Measurements from ENCODE around the gene WDR38.

DNA sequence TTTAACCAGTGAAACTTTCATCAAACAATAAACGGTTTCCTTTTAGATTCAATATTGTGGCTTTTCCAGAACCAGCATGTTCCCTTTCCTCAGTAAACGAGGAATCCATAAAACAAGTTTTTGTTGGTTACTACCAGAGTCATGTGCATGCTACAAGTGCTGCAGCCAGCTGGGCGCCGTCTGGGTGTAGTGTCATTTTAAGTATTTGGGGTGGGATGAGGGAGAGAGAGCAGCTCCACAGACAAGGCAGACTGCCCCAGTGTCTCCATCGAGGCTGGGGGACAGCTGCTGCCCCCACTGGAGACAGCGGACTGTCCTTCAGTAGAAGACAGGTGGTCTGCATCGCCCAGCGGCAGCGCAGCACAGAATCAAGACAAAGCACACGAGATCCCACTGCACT, 26.0 kb downstream of the WDR38 start:
- TF ChIP-seq, protein P1, sequence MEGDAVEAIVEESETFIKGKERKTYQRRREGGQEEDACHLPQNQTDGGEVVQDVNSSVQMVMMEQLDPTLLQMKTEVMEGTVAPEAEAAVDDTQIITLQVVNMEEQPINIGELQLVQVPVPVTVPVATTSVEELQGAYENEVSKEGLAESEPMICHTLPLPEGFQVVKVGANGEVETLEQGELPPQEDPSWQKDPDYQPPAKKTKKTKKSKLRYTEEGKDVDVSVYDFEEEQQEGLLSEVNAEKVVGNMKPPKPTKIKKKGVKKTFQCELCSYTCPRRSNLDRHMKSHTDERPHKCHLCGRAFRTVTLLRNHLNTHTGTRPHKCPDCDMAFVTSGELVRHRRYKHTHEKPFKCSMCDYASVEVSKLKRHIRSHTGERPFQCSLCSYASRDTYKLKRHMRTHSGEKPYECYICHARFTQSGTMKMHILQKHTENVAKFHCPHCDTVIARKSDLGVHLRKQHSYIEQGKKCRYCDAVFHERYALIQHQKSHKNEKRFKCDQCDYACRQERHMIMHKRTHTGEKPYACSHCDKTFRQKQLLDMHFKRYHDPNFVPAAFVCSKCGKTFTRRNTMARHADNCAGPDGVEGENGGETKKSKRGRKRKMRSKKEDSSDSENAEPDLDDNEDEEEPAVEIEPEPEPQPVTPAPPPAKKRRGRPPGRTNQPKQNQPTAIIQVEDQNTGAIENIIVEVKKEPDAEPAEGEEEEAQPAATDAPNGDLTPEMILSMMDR (IDR thresholded peaks at IDR 0.05), result no peak
- no peak for TF ChIP-seq POLR2A (IDR thresholded peaks at IDR 0.05)

All from right lobe of liver (tissue), 4 donors.